ENCODE results near the gene PSPH.
"Not testable (repeated sequence)": the region's sequence is repeated elsewhere in the genome, so short reads cannot be mapped to it uniquely, and the experiment has no call there.

The PSPH gene

GRCh38 chr7:56051339-56052191 lies at the start of gene PSPH, which contains the start of gene CCT6A:
Gene PSPH (minus strand): TSS chr7:56051444. CDS start chr7:56021212, 30,232 bp downstream.
Gene CCT6A (plus strand): TSS chr7:56051765. CDS start chr7:56051849, 84 bp downstream.
- DNase-seq (ENCODE audit: low spot score) = peak; percentile 98
- peak; percentile 59 for FAIRE-seq

GRCh38 chr7:56099653-56100052 lies 48.4 kb upstream of the PSPH start:
- no peak for FAIRE-seq
- no peak for DNase-seq (ENCODE audit: low spot score)

GRCh38 chr7:56098187-56099008 lies 47.2 kb upstream of the PSPH start:
- not testable (repeated sequence) for DNase-seq (ENCODE audit: low spot score); FAIRE-seq

- FAIRE-seq = no peak
- no peak for DNase-seq (ENCODE audit: low spot score)
These were observed 46.5 kb upstream of the PSPH start for GRCh38 chr7:56097700-56098099.

- DNase-seq (ENCODE audit: low spot score) = peak; percentile 66
- no peak for FAIRE-seq
These were observed 41.7 kb upstream of the PSPH start, which contains the start of gene PHKG1 for GRCh38 chr7:56092789-56093531. Gene PHKG1 (minus strand): TSS chr7:56092952. CDS start chr7:56088941, 4,011 bp downstream.

- FAIRE-seq = not testable (repeated sequence)
These were observed 41.1 kb upstream of the PSPH start for GRCh38 chr7:56092388-56092787.

GRCh38 chr7:56091591-56091990 lies 40.3 kb upstream of the PSPH start:
- DNase-seq (ENCODE audit: low spot score) = no peak
- no peak for FAIRE-seq

More at GRCh38 chr7:56092388-56092787, 41.1 kb upstream of the PSPH start:
- DNase-seq (ENCODE audit: low spot score) = not testable (repeated sequence)

- FAIRE-seq (no peak), DNase-seq (ENCODE audit: low spot score) (no peak)
These were observed 36.2 kb upstream of the PSPH start for GRCh38 chr7:56087445-56087844.

- DNase-seq (ENCODE audit: low spot score) (no peak), FAIRE-seq (no peak)
These were observed 35.5 kb upstream of the PSPH start for GRCh38 chr7:56086761-56087160.

GRCh38 chr7:56083150-56083785 lies 32.0 kb upstream of the PSPH start:
- FAIRE-seq (no peak), DNase-seq (ENCODE audit: low spot score) (no peak)

GRCh38 chr7:56081626-56082340 lies 30.5 kb upstream of the PSPH start:
- FAIRE-seq (no peak), DNase-seq (ENCODE audit: low spot score) (no peak)

- not testable (repeated sequence) for FAIRE-seq; DNase-seq (ENCODE audit: low spot score)
These were observed 29.6 kb upstream of the PSPH start for GRCh38 chr7:56080726-56081435.

- FAIRE-seq (no peak), DNase-seq (ENCODE audit: low spot score) (no peak)
These were observed 28.4 kb upstream of the PSPH start for GRCh38 chr7:56079450-56080185.

GRCh38 chr7:56078196-56078595 lies 27.0 kb upstream of the PSPH start:
- DNase-seq (ENCODE audit: low spot score) = no peak
- FAIRE-seq = peak; percentile 5

- FAIRE-seq = no peak
- DNase-seq (ENCODE audit: low spot score) = no peak
These were observed 26.4 kb upstream of the PSPH start for GRCh38 chr7:56077681-56078080.

GRCh38 chr7:56074371-56074791 lies 23.1 kb upstream of the PSPH start:
- DNase-seq (ENCODE audit: low spot score) = peak; percentile 86
- FAIRE-seq = no peak

GRCh38 chr7:56066376-56066775 lies 15.1 kb upstream of the PSPH start:
- FAIRE-seq; DNase-seq (ENCODE audit: low spot score): not testable (repeated sequence)

GRCh38 chr7:56063882-56064625 lies 12.8 kb upstream of the PSPH start, which contains the start of gene SUMF2:
Gene SUMF2 (plus strand): TSS chr7:56064286. CDS start chr7:56064312, 26 bp downstream.
- peak; percentile 99 for DNase-seq (ENCODE audit: low spot score)
- FAIRE-seq = peak; percentile 97

Data from urothelium cell line (cell line).